HG02884 (cell line): ENCODE results near the gene SH3YL1.

ENCODE experiments used
- ATAC-seq: cut with Tn5 transposase; IDR thresholded peaks from one replicate; pipeline ENCODE4 v1.9.1; 2021; ENCODE audit warnings: mild to moderate bottlenecking, moderate library complexity; ENCODE audit not compliant: unreplicated experiment

The SH3YL1 gene

GRCh38 chr2:282371-283263 is 18.8 kb upstream of the SH3YL1 start:
- no peak for ATAC-seq

GRCh38 chr2:281381-281780 is 17.5 kb upstream of the SH3YL1 start:
- ATAC-seq, result no peak

- no peak for ATAC-seq
Measured at GRCh38 chr2:280650-281110, 16.8 kb upstream of the SH3YL1 start.

- ATAC-seq, result no peak
Measured at GRCh38 chr2:279956-280649, 16.3 kb upstream of the SH3YL1 start.

GRCh38 chr2:279366-279765 is 15.5 kb upstream of the SH3YL1 start:
- no peak for ATAC-seq

GRCh38 chr2:278927-279320 is 15.1 kb upstream of the SH3YL1 start:
- ATAC-seq, result no peak

GRCh38 chr2:278312-278926 is 14.6 kb upstream of the SH3YL1 start:
- ATAC-seq, result no peak

- ATAC-seq, result peak; percentile 96
Measured at GRCh38 chr2:275466-275865, 11.6 kb upstream of the SH3YL1 start.

- ATAC-seq, result no peak
Measured at GRCh38 chr2:274503-274902, 10.7 kb upstream of the SH3YL1 start.

- no peak for ATAC-seq
Measured at GRCh38 chr2:273333-273732, 9.5 kb upstream of the SH3YL1 start.

- no peak for ATAC-seq
Measured at GRCh38 chr2:271917-272316, 8.1 kb upstream of the SH3YL1 start.

GRCh38 chr2:270861-271260 is 7.0 kb upstream of the SH3YL1 start:
- no peak for ATAC-seq

GRCh38 chr2:269356-270030 is 5.7 kb upstream of the SH3YL1 start:
- ATAC-seq, result no peak

GRCh38 chr2:268323-268722 is 4.5 kb upstream of the SH3YL1 start:
- no peak for ATAC-seq

- peak; percentile 80 for ATAC-seq
Measured at GRCh38 chr2:264493-265468, 949 bp upstream of the SH3YL1 start, which contains the start of gene ACP1. ACP1 (plus strand) TSS chr2:264947; CDS start chr2:264965, 18 bp downstream.

- no peak for ATAC-seq
Measured at GRCh38 chr2:263022-263738, 652 bp downstream of the SH3YL1 start.

GRCh38 chr2:262117-262516 is 1.7 kb downstream of the SH3YL1 start:
- no peak for ATAC-seq

GRCh38 chr2:260507-261161 is 3.2 kb downstream of the SH3YL1 start:
- no peak for ATAC-seq
